Keratinocyte (primary cell): ENCODE measurements around the gene TCF7. TPM values are rescaled to one million over a fixed set of nuclear protein-coding genes. Genes with fewer than 3 reads are reported as not detected.
A peak's percentile ranks its signal among the peaks of the same experiment; 100 is the strongest.

Experiments used
- DNase-seq: peaks from one replicate; pipeline ENCODE4 v3.0.0-alpha.2; 2011; ENCODE audit warnings: low read depth, missing footprints, low spot score
- FAIRE-seq: peaks from 2 replicates; lab custom pipeline; 2011; peaks lifted over from hg19 to GRCh38; lab: Jason Lieb, UNC
- H2AFZ ChIP-seq: 2 replicates; pipeline ENCODE4 v1.6.0; 2012; ENCODE audit warnings: low read length, control low read depth, inconsistent platforms; ENCODE audit not compliant: control insufficient read depth
- H3K27ac ChIP-seq: 2 replicates; pipeline ENCODE4 v1.5.1; 2011; ENCODE audit warnings: low read length; ENCODE audit not compliant: control insufficient read depth, insufficient read depth
- H3K27me3 ChIP-seq: 3 replicates; pipeline ENCODE4 v1.6.0; 2011; ENCODE audit warnings: low read length; ENCODE audit not compliant: control insufficient read depth, insufficient read depth; ENCODE audit errors: extremely low read depth
- H3K36me3 ChIP-seq, 2 experiments: 2 replicates in 1 of 2; 3 replicates in 1 of 2; pipeline ENCODE4 v1.5.1; 2011; ENCODE audit warnings: low read length in 2 of 2, mild to moderate bottlenecking in 1 of 2; ENCODE audit not compliant: control insufficient read depth in 2 of 2, insufficient read depth in 2 of 2; ENCODE audit errors: extremely low read depth in 1 of 2
- H3K4me1 ChIP-seq: 3 replicates; pipeline ENCODE4 v1.5.1; 2011; ENCODE audit warnings: low read length; ENCODE audit not compliant: control insufficient read depth, insufficient read depth; ENCODE audit errors: extremely low read depth
- H3K4me2 ChIP-seq: 3 replicates; pipeline ENCODE4 v1.6.0; 2011; ENCODE audit warnings: low read depth, low read length; ENCODE audit not compliant: control insufficient read depth, insufficient read depth; ENCODE audit errors: extremely low read depth
- H3K4me3 ChIP-seq, 3 experiments: fragments of 200-600 bp in 1 of 3; sonication (generic) in 1 of 3; 2 replicates in 2 of 3; 3 replicates in 1 of 3; pipeline ENCODE4 v1.5.1; 2011 to 2016; ENCODE audit warnings: low read length in 3 of 3, mild to moderate bottlenecking in 3 of 3, control low read depth in 2 of 3, inconsistent platforms in 1 of 3, low read depth in 1 of 3, mixed read lengths in 1 of 3, mixed run types in 1 of 3, moderate library complexity in 1 of 3; ENCODE audit not compliant: control insufficient read depth in 2 of 3, insufficient read depth in 2 of 3; ENCODE audit errors: extremely low read depth in 1 of 3
- H3K79me2 ChIP-seq: 2 replicates; pipeline ENCODE4 v1.6.0; 2012; ENCODE audit warnings: low read length; ENCODE audit not compliant: control insufficient read depth, insufficient read depth
- H3K9ac ChIP-seq: 3 replicates; pipeline ENCODE4 v1.6.0; 2011; ENCODE audit warnings: low read length; ENCODE audit not compliant: control insufficient read depth, insufficient read depth; ENCODE audit errors: extremely low read depth
- H3K9me1 ChIP-seq: 3 replicates; pipeline ENCODE4 v1.6.0; 2011; ENCODE audit warnings: low read length; ENCODE audit not compliant: control insufficient read depth, insufficient read depth; ENCODE audit errors: extremely low read depth
- H3K9me3 ChIP-seq: 2 replicates; pipeline ENCODE4 v1.5.1; 2012; ENCODE audit warnings: low read depth, low read length; ENCODE audit not compliant: control insufficient read depth
- H4K20me1 ChIP-seq: 3 replicates; pipeline ENCODE4 v1.6.0; 2011; ENCODE audit warnings: low read length; ENCODE audit not compliant: control insufficient read depth, insufficient read depth; ENCODE audit errors: extremely low read depth
- CTCF ChIP-seq, 3 experiments: IDR thresholded peaks in 1 of 3; conservative IDR thresholded peaks in 1 of 3; optimal IDR thresholded peaks in 1 of 3; 2 replicates in 2 of 3; 3 replicates in 1 of 3; pipeline versions ENCODE3 to v1.5.1; 2011; ENCODE audit warnings: low read length in 3 of 3, mild to moderate bottlenecking in 3 of 3, moderate library complexity in 2 of 3, control low read depth in 1 of 3, inconsistent platforms in 1 of 3; ENCODE audit not compliant: insufficient read depth in 2 of 3; ENCODE audit errors: extremely low read depth in 1 of 3
- EZH2 ChIP-seq: IDR thresholded peaks from one replicate; pipeline ENCODE4 v1.6.1; 2012; ENCODE audit warnings: inconsistent platforms, mild to moderate bottlenecking, low read length, moderate library complexity
- dilution Hi-C: fragments of 300-500 bp; cut with MboI; formaldehyde crosslinking; loops from one replicate; pipeline ENCODE4 v1.7.0; 2020; ENCODE audit warnings: low sequenced_read_pairs; ENCODE audit not compliant: extremely low pct_ligation_motif_present
- polyA plus RNA-seq, 5 experiments: library from polyadenylated mRNA; depleted of rRNA in 3 of 5; stranded (reverse) in 3 of 5; stranded (forward) in 1 of 5; unstranded in 1 of 5; fragments of >200 nt; gene quantifications; 1 replicate in 1 of 5; 2 replicates in 3 of 5; 3 replicates in 1 of 5; pipeline versions ENCODE4 v1.2.1 to v1.2.3, GENCODE V29; 2011 to 2012; ENCODE audit warnings: missing spikeins in 2 of 5, low read depth in 1 of 5, low replicate concordance in 1 of 5

Gene TCF7
- polyA plus RNA-seq, 1 donor (not counting 4 experiments of a cell fraction or from before 2014, with no cell fraction given), result 0.84 TPM

GRCh38 chr5:134107779-134108178, 6.7 kb upstream of the TCF7 start:
- Histone ChIP-seq H3K27ac (no peak overlapping the region), H3K9ac (no peak overlapping the region), H3K4me2 (no peak overlapping the region), H3K36me3 (no peaks in the 10 kb centered on the region), H3K9me1 (no peaks in the 10 kb centered on the region), H2AFZ (no peak overlapping the region), H3K79me2 (no peaks in the 10 kb centered on the region), H3K9me3 (no peaks in the 10 kb centered on the region), H3K4me3 (no peak overlapping the region), H3K27me3 (peaks cover 4% of the 10 kb centered on the region), H3K4me1 (peaks cover 14% of the 10 kb centered on the region), H4K20me1 (no peaks in the 10 kb centered on the region)
- DNase-seq (no peak), FAIRE-seq (no peak)
- dilution Hi-C loops, result no loop called here
- TF ChIP-seq EZH2 (no peak), CTCF (optimal IDR thresholded peaks at IDR 0.05 in 1 of 3, IDR thresholded peaks at IDR 0.05 in 1 of 3, conservative IDR thresholded peaks at IDR 0.05 in 1 of 3; ENCODE audit: extremely low read depth in 1 of 3, insufficient read depth in 2 of 3, low read length in 3 of 3) (no peak)

- H3K4me1 ChIP-seq, result peaks cover 19% of the 10 kb centered on the region
- no peak for TF ChIP-seq EZH2
- TF ChIP-seq CTCF (optimal IDR thresholded peaks at IDR 0.05 in 1 of 3, IDR thresholded peaks at IDR 0.05 in 1 of 3, conservative IDR thresholded peaks at IDR 0.05 in 1 of 3; ENCODE audit: extremely low read depth in 1 of 3, insufficient read depth in 2 of 3, low read length in 3 of 3), result no peak
- H3K9me1 ChIP-seq, result no peaks in the 10 kb centered on the region
- no peak overlapping the region for H3K9ac ChIP-seq
- peak overlapping the region; percentile 48 for H2AFZ ChIP-seq
- dilution Hi-C loops, result no loop called here
- no peaks in the 10 kb centered on the region for H4K20me1 ChIP-seq
- DNase-seq (no peak), FAIRE-seq (peak; percentile 72)
- peak overlapping the region; percentile 69 for H3K4me2 ChIP-seq
- no peak overlapping the region for H3K4me3 ChIP-seq
- H3K79me2 ChIP-seq, result no peaks in the 10 kb centered on the region
- H3K9me3 ChIP-seq, result no peaks in the 10 kb centered on the region
- H3K27ac ChIP-seq, result no peak overlapping the region
- H3K36me3 ChIP-seq, result no peaks in the 10 kb centered on the region
- H3K27me3 ChIP-seq, result peaks cover 10% of the 10 kb centered on the region
Measured at GRCh38 chr5:134110382-134110781, 4.1 kb upstream of the TCF7 start.
